Activated T-helper 1 cell treated with anti-CD3 and anti-CD28 coated beads, Interleukin-12 subunit alpha, Interleukin-12 subunit beta, Interleukin-2, Interleukin-4 antibody, amounts not matched to agents 30 ng/mL and 10 ng/mL and 1 ng/mL, durations not matched to agents 14 hours and 24 hours and 36 hours (primary cell): ENCODE results near the gene KLHL8. TPM values are rescaled to one million over a fixed set of nuclear protein-coding genes. Genes with fewer than 3 reads are reported as not detected.

Experiments
- DNase-seq: peaks from one replicate; pipeline ENCODE4 v3.0.0; 2021; ENCODE audit warnings: low spot score
- H3K27ac Mint-ChIP-seq: one replicate; pipeline ENCODE4 v1.8.0; 2021; ENCODE audit warnings: mild to moderate bottlenecking, mixed read lengths
- H3K27me3 Mint-ChIP-seq: one replicate; pipeline ENCODE4 v1.8.0; 2022; ENCODE audit warnings: mild to moderate bottlenecking, moderate library complexity, mixed read lengths; ENCODE audit not compliant: insufficient read depth
- H3K36me3 Mint-ChIP-seq: one replicate; pipeline ENCODE4 v1.8.0; 2021; ENCODE audit warnings: low read depth, mixed read lengths
- H3K4me1 Mint-ChIP-seq: one replicate; pipeline ENCODE4 v1.8.0; 2021; ENCODE audit warnings: low read depth, mixed read lengths
- H3K4me3 Mint-ChIP-seq: one replicate; pipeline ENCODE4 v1.8.0; 2021; ENCODE audit warnings: mild to moderate bottlenecking, moderate library complexity, mixed read lengths
- H3K9me3 Mint-ChIP-seq: one replicate; pipeline ENCODE4 v1.8.0; 2021; ENCODE audit warnings: mixed read lengths
- intact Hi-C: fragments of 100-400 bp; cut with micrococcal nuclease; formaldehyde crosslinking; loops from one replicate; pipeline ENCODE4 v1.15.1; 2024
- total RNA-seq: library from RNA; stranded (reverse); gene quantifications from 2 replicates; pipeline ENCODE4 v1.2.3, GENCODE V29; 2022

The KLHL8 gene
- total RNA-seq, 1 donor from 2014 or later, result 15.1 TPM

GRCh38 chr4:87122252-87122651 lies 98.2 kb downstream of the KLHL8 start:
- DNase-seq, result no peak
- intact Hi-C loops, result no loop called here
- Mint-ChIP-seq H3K36me3 (peaks cover 29% of the 10 kb centered on the region), H3K27me3 (no peaks in the 10 kb centered on the region), H3K27ac (no peak overlapping the region), H3K4me3 (no peak overlapping the region), H3K4me1 (peaks cover 20% of the 10 kb centered on the region), H3K9me3 (no peaks in the 10 kb centered on the region)

GRCh38 chr4:87121341-87122065 lies 98.9 kb downstream of the KLHL8 start:
- H3K4me1 Mint-ChIP-seq, result peaks cover 20% of the 10 kb centered on the region
- H3K9me3 Mint-ChIP-seq, result no peaks in the 10 kb centered on the region
- H3K27me3 Mint-ChIP-seq, result no peaks in the 10 kb centered on the region
- H3K4me3 Mint-ChIP-seq, result no peak overlapping the region
- no peak for DNase-seq
- H3K36me3 Mint-ChIP-seq, result peaks cover 29% of the 10 kb centered on the region
- intact Hi-C loops, result no loop called here
- H3K27ac Mint-ChIP-seq, result no peak overlapping the region

- H3K4me3 Mint-ChIP-seq, result no peak overlapping the region
- H3K9me3 Mint-ChIP-seq, result no peaks in the 10 kb centered on the region
- H3K36me3 Mint-ChIP-seq, result peaks cover 28% of the 10 kb centered on the region
- peaks cover 20% of the 10 kb centered on the region for H3K4me1 Mint-ChIP-seq
- H3K27ac Mint-ChIP-seq, result no peak overlapping the region
- H3K27me3 Mint-ChIP-seq, result no peaks in the 10 kb centered on the region
- intact Hi-C loops, result no loop called here
- no peak for DNase-seq
These were observed 99.8 kb downstream of the KLHL8 start for GRCh38 chr4:87120411-87121162.

- no peaks in the 10 kb centered on the region for H3K9me3 Mint-ChIP-seq
- H3K4me3 Mint-ChIP-seq, result no peak overlapping the region
- H3K4me1 Mint-ChIP-seq, result peaks cover 16% of the 10 kb centered on the region
- DNase-seq, result no peak
- intact Hi-C loops, result no loop called here
- H3K27ac Mint-ChIP-seq, result no peak overlapping the region
- H3K36me3 Mint-ChIP-seq, result peaks cover 24% of the 10 kb centered on the region
- no peaks in the 10 kb centered on the region for H3K27me3 Mint-ChIP-seq
These were observed 100.4 kb downstream of the KLHL8 start for GRCh38 chr4:87120010-87120409.

GRCh38 chr4:87118826-87119225 lies 101.6 kb downstream of the KLHL8 start:
- no peaks in the 10 kb centered on the region for H3K9me3 Mint-ChIP-seq
- peaks cover 11% of the 10 kb centered on the region for H3K4me1 Mint-ChIP-seq
- peaks cover 21% of the 10 kb centered on the region for H3K36me3 Mint-ChIP-seq
- H3K27me3 Mint-ChIP-seq, result no peaks in the 10 kb centered on the region
- no peak for DNase-seq
- no peak overlapping the region for H3K27ac Mint-ChIP-seq
- intact Hi-C loops, result no loop called here
- H3K4me3 Mint-ChIP-seq, result no peak overlapping the region

GRCh38 chr4:87118421-87118820 lies 102.0 kb downstream of the KLHL8 start:
- intact Hi-C loops, result no loop called here
- peaks cover 20% of the 10 kb centered on the region for H3K36me3 Mint-ChIP-seq
- peaks cover 11% of the 10 kb centered on the region for H3K4me1 Mint-ChIP-seq
- H3K4me3 Mint-ChIP-seq, result no peak overlapping the region
- no peak for DNase-seq
- no peak overlapping the region for H3K27ac Mint-ChIP-seq
- no peaks in the 10 kb centered on the region for H3K9me3 Mint-ChIP-seq
- no peaks in the 10 kb centered on the region for H3K27me3 Mint-ChIP-seq

GRCh38 chr4:87117732-87118075 lies 102.7 kb downstream of the KLHL8 start:
- Mint-ChIP-seq H3K9me3 (no peaks in the 10 kb centered on the region), H3K27ac (no peak overlapping the region), H3K4me3 (no peak overlapping the region), H3K27me3 (no peaks in the 10 kb centered on the region), H3K4me1 (peaks cover 11% of the 10 kb centered on the region), H3K36me3 (peaks cover 18% of the 10 kb centered on the region)
- DNase-seq, result no peak
- intact Hi-C loops, result no loop called here

- peaks cover 20% of the 10 kb centered on the region for H3K36me3 Mint-ChIP-seq
- no peaks in the 10 kb centered on the region for H3K9me3 Mint-ChIP-seq
- H3K4me3 Mint-ChIP-seq, result no peak overlapping the region
- no peak overlapping the region for H3K27ac Mint-ChIP-seq
- H3K4me1 Mint-ChIP-seq, result peaks cover 7% of the 10 kb centered on the region
- intact Hi-C loops, result no loop called here
- H3K27me3 Mint-ChIP-seq, result no peaks in the 10 kb centered on the region
- no peak for DNase-seq
These were observed 103.2 kb downstream of the KLHL8 start for GRCh38 chr4:87117051-87117731.

- Mint-ChIP-seq H3K36me3 (peaks cover 22% of the 10 kb centered on the region), H3K4me1 (peaks cover 1% of the 10 kb centered on the region), H3K4me3 (no peak overlapping the region), H3K9me3 (no peaks in the 10 kb centered on the region), H3K27me3 (no peaks in the 10 kb centered on the region), H3K27ac (no peak overlapping the region)
- intact Hi-C loops, result no loop called here
- DNase-seq, result no peak
These were observed 104.2 kb downstream of the KLHL8 start for GRCh38 chr4:87116231-87116630.

GRCh38 chr4:87114245-87115062 lies 106.0 kb downstream of the KLHL8 start:
- intact Hi-C loops, result no loop called here
- peaks cover 23% of the 10 kb centered on the region for H3K36me3 Mint-ChIP-seq
- H3K27me3 Mint-ChIP-seq, result no peaks in the 10 kb centered on the region
- H3K4me1 Mint-ChIP-seq, result no peaks in the 10 kb centered on the region
- H3K4me3 Mint-ChIP-seq, result no peak overlapping the region
- no peak for DNase-seq
- no peak overlapping the region for H3K27ac Mint-ChIP-seq
- no peaks in the 10 kb centered on the region for H3K9me3 Mint-ChIP-seq

GRCh38 chr4:87112063-87112462 lies 108.4 kb downstream of the KLHL8 start:
- no peaks in the 10 kb centered on the region for H3K27me3 Mint-ChIP-seq
- DNase-seq, result no peak
- H3K9me3 Mint-ChIP-seq, result no peaks in the 10 kb centered on the region
- H3K4me1 Mint-ChIP-seq, result no peaks in the 10 kb centered on the region
- intact Hi-C loops, result no loop called here
- H3K4me3 Mint-ChIP-seq, result no peak overlapping the region
- no peak overlapping the region for H3K27ac Mint-ChIP-seq
- peaks cover 36% of the 10 kb centered on the region for H3K36me3 Mint-ChIP-seq
